ENCODE measurements around the gene CD160.
A peak's percentile ranks its signal among the peaks of the same experiment; 100 is the strongest.
"Not testable (repeated sequence)": the region's sequence is repeated elsewhere in the genome, so short reads cannot be mapped to it uniquely, and the experiment has no call there.

CD160 gene

GRCh38 chr1:145710291-145711027 is 8.8 kb upstream of the CD160 start:
- peak; percentile 71 for FAIRE-seq

GRCh38 chr1:145711213-145711651 is 8.1 kb upstream of the CD160 start:
- peak; percentile 24 for FAIRE-seq

DNA sequence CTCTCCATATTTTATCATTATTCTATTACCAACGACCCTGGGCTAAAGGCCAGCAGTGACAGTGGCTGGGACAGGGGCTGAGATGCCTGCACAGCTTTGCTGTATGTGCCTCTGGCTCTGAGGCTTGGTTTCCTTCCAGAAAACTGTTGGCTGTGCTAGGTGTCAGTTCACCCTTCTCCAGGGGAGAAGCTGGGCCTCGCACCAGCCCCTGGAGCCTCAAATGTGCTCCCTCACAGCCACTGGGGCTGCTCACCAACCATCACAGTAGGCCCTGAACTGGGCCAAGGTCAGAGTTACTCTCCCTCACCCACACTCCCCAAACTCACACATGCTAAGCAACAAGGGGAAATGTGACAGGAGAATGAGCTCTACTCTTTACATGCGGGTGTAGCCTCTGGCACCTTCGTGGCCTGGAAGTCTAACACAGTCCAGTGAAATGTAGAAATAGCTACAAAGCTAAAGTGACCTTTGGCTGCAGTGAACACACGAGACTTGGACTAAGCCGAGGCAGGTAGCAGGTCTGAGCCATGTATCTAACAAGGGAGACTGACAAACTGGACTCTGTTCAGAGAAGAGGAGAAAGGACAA is 4.7 kb upstream of the CD160 start:
- FAIRE-seq: no peak

- FAIRE-seq: no peak
Measured at GRCh38 chr1:145716641-145717345, 2.5 kb upstream of the CD160 start.

GRCh38 chr1:145717833-145718232 is 1.5 kb upstream of the CD160 start:
- no peak for FAIRE-seq

DNA sequence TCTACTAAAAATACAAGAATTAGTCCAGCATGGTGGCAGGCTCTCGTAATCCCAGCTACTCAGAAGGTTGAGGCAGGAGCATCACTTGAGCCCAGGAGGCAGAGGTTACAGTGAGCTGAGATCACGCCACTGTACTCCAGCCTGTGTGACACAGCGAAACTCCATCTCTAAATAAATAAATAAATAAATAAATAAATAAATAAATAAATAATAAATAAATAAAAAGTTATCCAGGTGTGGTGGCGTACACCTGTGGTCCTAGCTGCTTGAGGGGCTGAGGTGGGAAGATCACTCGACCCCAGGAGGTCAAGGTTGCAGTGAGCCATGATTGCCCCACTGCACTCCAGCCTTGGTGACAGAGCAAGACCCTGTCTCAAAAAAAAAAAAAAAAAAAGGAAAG is 834 bp upstream of the CD160 start:
- FAIRE-seq: not testable (repeated sequence)

- FAIRE-seq: no peak
Measured at GRCh38 chr1:145720556-145720877, 1.2 kb downstream of the CD160 start.

GRCh38 chr1:145720878-145721671 is 1.8 kb downstream of the CD160 start:
- no peak for FAIRE-seq

DNA sequence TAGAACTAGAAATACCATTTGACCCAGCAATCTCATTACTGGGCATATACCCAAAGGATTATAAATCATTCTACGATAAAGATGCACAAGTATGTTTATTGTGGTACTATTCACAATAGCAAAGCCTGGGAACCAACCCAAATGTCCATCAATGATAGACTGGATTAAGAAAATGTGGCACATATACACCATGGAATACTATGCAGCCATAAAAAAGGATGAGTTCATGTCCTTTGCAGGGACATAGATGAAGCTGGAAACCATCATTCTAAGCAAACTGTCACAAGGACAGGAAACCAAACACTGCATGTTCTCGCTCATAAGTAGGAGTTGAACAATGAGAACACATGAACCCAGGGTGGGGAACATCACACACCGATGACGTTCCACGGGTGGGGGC is 6.9 kb downstream of the CD160 start:
- not testable (repeated sequence) for FAIRE-seq

DNA sequence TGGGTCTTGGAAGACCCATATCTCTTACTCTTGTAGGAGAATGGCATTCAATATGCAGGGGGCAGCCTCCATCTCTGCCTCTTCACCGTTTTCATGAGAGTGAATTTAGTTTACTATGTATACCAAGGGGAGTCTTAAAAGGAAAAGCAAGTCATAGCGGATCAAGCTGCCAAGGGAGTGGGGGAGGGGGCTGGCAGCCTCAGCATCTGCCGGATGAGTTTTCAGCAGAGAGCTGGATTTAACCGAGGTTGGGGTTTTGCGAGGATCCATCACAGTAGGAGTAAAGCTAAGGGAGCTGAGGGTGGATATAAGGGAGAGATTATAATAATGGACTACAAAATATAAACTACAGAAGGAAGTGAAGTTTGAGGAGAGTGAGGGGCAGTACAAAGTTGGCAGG is 9.9 kb downstream of the CD160 start:
- no peak for FAIRE-seq

DNA sequence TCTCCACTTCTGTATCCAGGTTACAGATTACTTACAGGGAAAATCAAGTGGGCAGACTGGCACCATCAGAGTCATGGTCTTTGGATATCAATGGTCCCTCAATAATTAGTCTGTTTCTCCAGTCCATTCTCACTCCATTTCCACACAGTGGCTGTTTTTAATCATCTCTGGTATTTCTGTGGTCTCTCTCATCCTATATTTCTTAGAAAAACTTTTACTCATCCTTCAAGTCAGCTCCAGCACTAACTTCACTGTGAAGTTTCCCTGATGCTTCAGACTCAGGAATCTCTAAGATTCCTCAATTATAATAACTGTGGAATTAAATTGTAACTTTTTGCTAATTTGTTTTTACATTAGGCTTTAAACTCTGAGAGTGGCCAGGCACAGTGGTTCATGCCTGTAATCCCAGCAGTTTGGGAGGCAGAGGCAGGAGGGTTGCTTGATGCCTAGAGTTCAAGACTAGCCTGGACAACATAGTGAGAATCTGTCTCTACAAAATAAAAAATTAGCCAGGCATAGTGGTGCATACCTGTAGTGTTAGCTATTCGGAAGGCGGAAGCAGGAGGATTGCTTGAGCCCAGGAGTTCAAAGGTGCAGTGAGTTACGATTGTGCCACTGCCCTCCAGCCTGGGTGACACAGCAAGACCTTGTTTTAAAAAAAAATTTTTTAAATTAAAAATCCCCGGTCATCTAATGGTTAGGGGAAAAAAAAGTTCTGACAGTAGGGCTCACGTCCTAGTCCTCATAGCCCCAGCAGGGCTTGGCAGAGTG is 10.6 kb downstream of the CD160 start:
- FAIRE-seq: no peak

DNA sequence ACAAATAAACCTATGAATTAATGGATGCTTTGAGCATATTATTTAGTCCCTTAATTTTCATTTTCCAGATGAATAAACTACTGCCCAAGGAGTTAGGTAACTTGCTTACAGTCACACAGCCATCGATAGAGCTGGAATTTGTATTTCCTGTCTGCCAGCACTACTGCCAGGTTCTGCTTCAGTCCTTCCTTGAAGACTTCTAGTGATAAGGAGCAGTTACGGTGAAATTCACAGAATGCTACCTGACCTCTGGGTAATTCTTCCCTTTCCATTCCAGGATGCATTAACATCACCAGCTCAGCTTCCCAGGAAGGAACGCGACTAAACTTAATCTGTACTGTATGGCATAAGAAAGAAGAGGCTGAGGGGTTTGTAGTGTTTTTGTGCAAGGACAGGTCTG is 11.2 kb downstream of the CD160 start:
- FAIRE-seq: no peak

DNA sequence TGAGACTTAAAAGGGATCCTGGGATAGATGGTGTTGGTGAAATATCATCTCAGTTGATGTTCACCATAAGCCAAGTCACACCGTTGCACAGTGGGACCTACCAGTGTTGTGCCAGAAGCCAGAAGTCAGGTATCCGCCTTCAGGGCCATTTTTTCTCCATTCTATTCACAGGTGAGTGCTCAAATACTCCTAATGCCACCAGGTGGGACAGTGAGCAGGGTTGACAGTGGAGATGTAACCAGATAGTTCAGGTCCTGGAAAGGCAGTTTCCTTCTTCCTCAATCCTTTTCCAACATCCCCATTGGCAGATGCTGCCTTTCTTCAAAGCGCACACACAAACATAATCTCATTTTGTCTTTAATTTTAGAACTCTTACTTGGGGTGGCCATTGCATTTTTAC is 11.6 kb downstream of the CD160 start:
- no peak for FAIRE-seq

- no peak for FAIRE-seq
Measured at GRCh38 chr1:145736191-145736590, 16.9 kb downstream of the CD160 start.

GRCh38 chr1:145740269-145740668 is 21.0 kb downstream of the CD160 start:
- peak; percentile 21 for FAIRE-seq

- no peak for FAIRE-seq
Measured at GRCh38 chr1:145747398-145748247, 28.3 kb downstream of the CD160 start.

DNA sequence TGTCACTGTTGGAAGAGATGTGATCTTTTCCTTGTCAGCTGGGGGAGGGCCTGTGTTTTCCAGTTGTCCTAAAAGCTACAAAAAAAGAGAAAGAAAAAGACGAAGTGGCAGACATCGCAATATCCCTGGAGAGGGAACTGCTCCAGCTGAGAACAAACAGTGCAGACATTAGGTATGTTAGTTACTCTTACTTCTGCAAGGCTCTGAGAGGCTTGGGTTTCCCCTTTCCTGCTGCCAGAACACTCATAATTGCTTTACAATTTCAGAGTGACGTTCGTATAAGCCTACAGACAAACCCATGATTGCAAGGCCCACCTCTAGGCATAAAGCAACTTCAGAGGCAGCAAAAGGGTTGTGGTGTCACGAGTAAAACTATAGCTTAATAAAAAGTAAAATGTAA is 31.1 kb downstream of the CD160 start:
- no peak for FAIRE-seq

- no peak for FAIRE-seq
Measured at GRCh38 chr1:145751491-145752037, 32.3 kb downstream of the CD160 start.

DNA sequence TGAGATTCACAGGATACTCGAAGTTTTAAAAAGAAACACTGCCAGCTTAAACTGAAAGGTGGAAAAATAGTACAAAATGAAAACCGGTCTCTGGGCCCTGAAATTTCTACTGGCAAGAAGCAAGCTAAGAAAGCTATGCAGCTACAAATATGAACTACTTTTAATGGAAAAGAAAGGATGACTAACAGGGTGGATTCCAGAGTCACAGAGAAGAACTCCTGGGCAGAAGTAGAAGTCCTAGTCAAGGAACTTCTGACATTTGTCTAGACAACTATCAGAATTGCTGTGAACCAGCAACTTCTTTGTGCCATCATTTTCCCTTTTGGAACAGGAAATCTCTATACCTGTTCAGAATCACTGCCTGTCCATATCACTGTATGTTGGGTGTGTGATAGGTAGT is 38.1 kb downstream of the CD160 start:
- FAIRE-seq: no peak

- no peak for FAIRE-seq
Measured at GRCh38 chr1:145758116-145758515, 38.8 kb downstream of the CD160 start.

GRCh38 chr1:145758575-145758974 is 39.3 kb downstream of the CD160 start:
- FAIRE-seq: no peak

Data from islet of Langerhans (tissue), 1 donor.